Adrenal gland (tissue), 12 donors: Measurements from ENCODE around the gene TOMT. TPM values are rescaled to one million over a fixed set of nuclear protein-coding genes. Genes with fewer than 3 reads are reported as not detected.
A peak's percentile ranks its signal among the peaks of the same experiment; 100 is the strongest.

Experiments
- DNase-seq, 7 donors: peaks; one replicate each; pipeline ENCODE4 v3.0.0-alpha.2; 2019 to 2020
- H3K27ac ChIP-seq, 5 donors: fragments of 200-600 bp; sonication (generic) in 4 of 5; 1 replicate in 3 of 5; 2 replicates in 2 of 5; pipeline versions ENCODE4 v1.5.1 to v1.8.0; 2016 to 2020; ENCODE audit warnings: mild to moderate bottlenecking in 1 of 5
- H3K27me3 ChIP-seq: fragments of 200-600 bp; 2 replicates; pipeline ENCODE4 v1.8.0; 2021
- H3K36me3 ChIP-seq, 2 donors: fragments of 200-600 bp; replicated peaks in 1 of 2; 1 replicate in 1 of 2; 2 replicates in 1 of 2; pipeline versions ENCODE4 v1.5.1 to v1.8.0; 2018 to 2022
- H3K4me1 ChIP-seq, 2 donors: fragments of 200-600 bp; replicated peaks in 1 of 2; 1 replicate in 1 of 2; 2 replicates in 1 of 2; pipeline versions ENCODE4 v1.5.1 to v1.8.0; 2018 to 2021
- H3K4me3 ChIP-seq, 4 donors: fragments of 200-600 bp; sonication (generic) in 3 of 4; one replicate each; pipeline ENCODE4 v1.5.1; 2016 to 2018
- H3K9me3 ChIP-seq, 3 donors: fragments of 200-600 bp; sonication (generic) in 1 of 3; replicated peaks in 1 of 3; 1 replicate in 2 of 3; 2 replicates in 1 of 3; pipeline versions ENCODE4 v1.5.1 to v1.8.0; 2016 to 2021
- CTCF ChIP-seq, 6 experiments: fragments of 450-650 bp in 4 of 6; fragments of 200-600 bp in 2 of 6; sonication (generic) in 1 of 6; IDR thresholded peaks; 1 replicate in 5 of 6; 2 replicates in 1 of 6; pipeline versions ENCODE4 v1.5.1 to v1.8.0; 2016 to 2021; ENCODE audit warnings: antibody characterized with exemption in 6 of 6, mild to moderate bottlenecking in 2 of 6, moderate library complexity in 1 of 6
- POLR2A ChIP-seq, 2 donors: fragments of 450-650 bp; IDR thresholded peaks; one replicate each; pipeline ENCODE4 v1.6.1; 2017; ENCODE audit warnings: antibody characterized with exemption in 2 of 2, mild to moderate bottlenecking in 2 of 2, moderate library complexity in 1 of 2
- WGBS, 4 donors: extraction: QIAGEN DNeasy Blood & Tissue Kit in 2 of 4; methylation state at CpG; one replicate each; pipeline versions ENCODE4 v1.1.5 to v1.1.7; 2013 to 2017; 5-methylcytosine and 5-hydroxymethylcytosine counted together
- intact Hi-C, 2 donors: fragments of 100-400 bp; cut with DNase I; formaldehyde crosslinking; loops; one replicate each; pipeline versions ENCODE4 v1.14.1 to v1.15.0; 2022 to 2023
- polyA plus RNA-seq, 3 donors: library from polyadenylated mRNA; stranded (reverse); fragments of 200-250 nt in 2 of 3; fragments of 350-450 nt in 1 of 3; fragmentation: Illumina TruSeq in 1 of 3; extraction: RNeasy Lipid Tissue Mini Kit (QIAGEN cat#74804) in 1 of 3; gene quantifications; one replicate each; pipeline ENCODE4 v1.2.3, GENCODE V29; 2013 to 2014
- total RNA-seq, 9 donors: library from RNA; depleted of rRNA in 4 of 9; stranded (reverse); fragments of >200 nt in 4 of 9; fragments of 120-200 nt in 1 of 9; fragmentation: NEBNext Ultra II Directional in 1 of 9; extraction: Animal tissue kit (Norgen Biotek cat#: 25700) in 1 of 9; gene quantifications; one replicate each; pipeline versions ENCODE4 v1.1.0 to v1.2.4, GENCODE V29; 2013 to 2023
- donor health status: healthy with polysubstance abuse.
- donor health status: Bipolar disorder and iron deficiency.
- donor health status: DM: yes; HTN: yes; CAD: no.
- donor health status: DM: no; HTN: no; CAD: no.
- donor health status: DM: no; HTN: no; CAD: no.
- donor health status: DM: yes; HTN: yes; CAD: no.

The TOMT gene
- total and polyA plus RNA-seq, 12 donors = not detected

GRCh38 chr11:72116019-72116755 lies 10.5 kb downstream of the TOMT start:
- Histone ChIP-seq H3K9me3 (no peaks in the 10 kb centered on the region), H3K27ac (no peak overlapping the region), H3K27me3 (no peaks in the 10 kb centered on the region), H3K36me3 (no peaks in the 10 kb centered on the region), H3K4me1 (peaks cover 15 to 18% of the 10 kb centered on the region in 2 donors), H3K4me3 (no peak overlapping the region)
- 88 to 97% (median 95%) methylated on average over 6 of the region's 6 CpGs for WGBS, 4 donors
- intact Hi-C loops = no loop called here
- DNase-seq = peak in 1 of 7 donors; percentile 25
- TF ChIP-seq POLR2A (IDR thresholded peaks at IDR 0.05) (no peak), CTCF (IDR thresholded peaks at IDR 0.05) (no peak)

- no peaks in the 10 kb centered on the region for H3K36me3 ChIP-seq
- H3K4me1 ChIP-seq = peaks cover 7 to 9% of the 10 kb centered on the region in 2 donors
- no peaks in the 10 kb centered on the region for H3K9me3 ChIP-seq
- 71 to 80% (median 77%) methylated on average over 6 of the region's 6 CpGs for WGBS, 4 donors
- H3K27ac ChIP-seq = peak overlapping the region in 2 of 5 donors; percentile 14 to 34
- peak in 1 of 7 donors; percentile 24 for DNase-seq
- H3K4me3 ChIP-seq = no peak overlapping the region
- H3K27me3 ChIP-seq = no peaks in the 10 kb centered on the region
- intact Hi-C loops = no loop called here
- TF ChIP-seq CTCF (IDR thresholded peaks at IDR 0.05) (no peak), POLR2A (IDR thresholded peaks at IDR 0.05) (no peak)
Observed at GRCh38 chr11:72119198-72119597, 13.5 kb downstream of the TOMT start.

GRCh38 chr11:72120930-72121329 lies 15.2 kb downstream of the TOMT start:
- Histone ChIP-seq H3K27me3 (no peaks in the 10 kb centered on the region), H3K4me3 (no peak overlapping the region), H3K36me3 (no peaks in the 10 kb centered on the region), H3K27ac (no peak overlapping the region), H3K9me3 (no peaks in the 10 kb centered on the region), H3K4me1 (peaks cover 7 to 9% of the 10 kb centered on the region in 2 donors)
- peak in 1 of 7 donors; percentile 23 for DNase-seq
- 72 to 79% (median 77%) methylated on average over 2 of the region's 2 CpGs for WGBS, 4 donors
- TF ChIP-seq POLR2A (IDR thresholded peaks at IDR 0.05) (no peak), CTCF (IDR thresholded peaks at IDR 0.05) (no peak)
- intact Hi-C loops = no loop called here

- WGBS, 4 donors = 45 to 63% (median 56%) methylated on average over 1 of the region's 1 CpG
- H3K27ac ChIP-seq = no peak overlapping the region
Observed at GRCh38 chr11:72122607-72123006, 16.9 kb downstream of the TOMT start.

More at GRCh38 chr11:72122607-72123006, 16.9 kb downstream of the TOMT start:
- DNase-seq = peak in 1 of 7 donors; percentile 39
- Histone ChIP-seq H3K36me3 (no peaks in the 10 kb centered on the region), H3K4me3 (no peak overlapping the region), H3K27me3 (no peaks in the 10 kb centered on the region), H3K9me3 (no peaks in the 10 kb centered on the region), H3K4me1 (peaks cover 7 to 9% of the 10 kb centered on the region in 2 donors)
- TF ChIP-seq CTCF (IDR thresholded peaks at IDR 0.05) (no peak), POLR2A (IDR thresholded peaks at IDR 0.05) (no peak)
- intact Hi-C loops = no loop called here
